OCI-LY7 (cell line): ENCODE results near the gene MARCOL.
A peak's percentile ranks its signal among the peaks of the same experiment; 100 is the strongest.

Source experiments
- EZH2phosphoT487 ChIP-seq: fragments of 200-600 bp; sonication (generic); IDR thresholded peaks from 2 replicates; pipeline ENCODE4 v1.6.1; 2018; ENCODE audit warnings: low read depth, borderline replicate concordance, mild to moderate bottlenecking, mixed run types, antibody characterized with exemption, low read length, moderate library complexity, mixed read lengths
- TF ChIP-seq, protein P1 (sequence below): fragments of 200-600 bp; sonication (generic); conservative IDR thresholded peaks from 2 replicates; pipeline ENCODE4 v1.5.1; 2014; ENCODE audit warnings: mild to moderate bottlenecking, antibody characterized with exemption, low read length, moderate library complexity, mixed read lengths

DNA sequence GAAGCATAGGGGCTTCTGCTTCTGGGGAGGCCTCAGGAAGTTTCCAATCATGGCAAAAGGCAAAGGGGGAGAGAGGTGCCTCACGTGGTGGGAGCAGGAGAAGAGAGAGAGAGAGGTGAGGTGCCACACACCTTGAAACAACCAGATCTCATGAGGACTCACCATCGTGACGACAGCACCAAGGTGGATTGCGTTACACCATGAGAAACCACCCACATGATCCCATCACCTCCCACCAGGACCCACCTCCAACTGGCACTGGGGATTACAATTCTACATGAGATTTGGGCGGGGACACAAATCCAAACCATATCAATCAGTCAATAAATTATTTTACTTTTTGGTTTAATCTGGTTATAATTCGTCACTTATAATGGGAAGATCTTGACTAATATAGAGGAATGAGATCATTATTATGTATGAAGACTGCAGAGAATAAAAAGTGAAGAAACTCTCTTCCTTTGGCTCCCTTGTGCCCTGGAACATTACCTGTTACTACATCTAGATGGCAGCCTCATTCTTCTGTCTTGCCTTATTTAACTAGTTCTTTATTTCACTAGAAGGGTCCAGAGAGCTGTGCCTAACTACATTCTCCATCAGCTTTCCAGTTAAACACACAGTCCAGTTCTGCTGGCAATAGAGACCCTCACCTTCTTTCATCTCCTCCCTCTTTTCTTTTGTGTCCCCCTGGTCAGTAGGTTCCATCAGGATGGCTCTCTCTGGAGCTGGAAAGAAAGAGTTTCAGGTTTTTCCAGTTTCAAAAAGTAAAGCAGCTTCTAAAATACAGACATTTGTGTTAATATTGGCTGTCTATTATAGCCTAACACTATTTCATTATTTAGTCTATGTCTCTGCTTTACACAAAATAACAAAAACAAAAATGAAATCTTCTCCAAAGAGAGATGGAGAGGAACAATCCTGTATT is 52.2 kb downstream of the MARCOL start:
- TF ChIP-seq, protein P1, sequence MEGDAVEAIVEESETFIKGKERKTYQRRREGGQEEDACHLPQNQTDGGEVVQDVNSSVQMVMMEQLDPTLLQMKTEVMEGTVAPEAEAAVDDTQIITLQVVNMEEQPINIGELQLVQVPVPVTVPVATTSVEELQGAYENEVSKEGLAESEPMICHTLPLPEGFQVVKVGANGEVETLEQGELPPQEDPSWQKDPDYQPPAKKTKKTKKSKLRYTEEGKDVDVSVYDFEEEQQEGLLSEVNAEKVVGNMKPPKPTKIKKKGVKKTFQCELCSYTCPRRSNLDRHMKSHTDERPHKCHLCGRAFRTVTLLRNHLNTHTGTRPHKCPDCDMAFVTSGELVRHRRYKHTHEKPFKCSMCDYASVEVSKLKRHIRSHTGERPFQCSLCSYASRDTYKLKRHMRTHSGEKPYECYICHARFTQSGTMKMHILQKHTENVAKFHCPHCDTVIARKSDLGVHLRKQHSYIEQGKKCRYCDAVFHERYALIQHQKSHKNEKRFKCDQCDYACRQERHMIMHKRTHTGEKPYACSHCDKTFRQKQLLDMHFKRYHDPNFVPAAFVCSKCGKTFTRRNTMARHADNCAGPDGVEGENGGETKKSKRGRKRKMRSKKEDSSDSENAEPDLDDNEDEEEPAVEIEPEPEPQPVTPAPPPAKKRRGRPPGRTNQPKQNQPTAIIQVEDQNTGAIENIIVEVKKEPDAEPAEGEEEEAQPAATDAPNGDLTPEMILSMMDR = peak; percentile 60; the same call in 1 of the 2 replicates
- TF ChIP-seq EZH2phosphoT487 = no peak
